PC-3 (cell line): Measurements from ENCODE around the gene SPEF1. TPM values are rescaled to one million over a fixed set of nuclear protein-coding genes. Genes with fewer than 3 reads are reported as not detected.
A peak's percentile ranks its signal among the peaks of the same experiment; 100 is the strongest.

Experiments
- ATAC-seq: fragments of 200-7000 bp; cut with Tn5 transposase; 2 replicates; pipeline ENCODE4 v1.9.1; 2020; ENCODE audit warnings: mild to moderate bottlenecking, moderate library complexity
- BruUV-seq: library from RNA; stranded (reverse); fragments of 400-500 nt; replicated peaks from 2 replicates; lab custom pipeline; 2021; lab: Mats Ljungman, UMichigan
- CTCF ChIA-PET: fragments of 300-600 bp; sonication (Branson Sonifier 250); formaldehyde crosslinking; loops from one replicate; lab custom pipeline; 2022; ENCODE audit warnings: antibody characterized with exemption; lab: Charles Lee
- POLR2A ChIA-PET: fragments of 300-600 bp; sonication (Branson Sonifier 250); formaldehyde crosslinking; loops from one replicate; lab custom pipeline; 2022; ENCODE audit warnings: antibody characterized with exemption; ENCODE audit not compliant: unreplicated experiment; lab: Charles Lee
- DNase-seq: peaks from one replicate; pipeline ENCODE4 v3.0.0-alpha.2; 2015
- H2AFZ ChIP-seq: fragments of 300-600 bp; sonication (generic); 2 replicates; pipeline ENCODE4 v1.6.0; 2016; ENCODE audit warnings: antibody characterized with exemption, low read length
- H3F3A ChIP-seq: fragments of 300-600 bp; sonication (generic); one replicate; pipeline ENCODE4 v1.6.0; 2017; ENCODE audit warnings: antibody characterized with exemption, low read length, control low read depth, mild to moderate bottlenecking; ENCODE audit not compliant: unreplicated experiment
- H3K27ac ChIP-seq: fragments of 300-600 bp; sonication (generic); 2 replicates; pipeline ENCODE4 v1.5.1; 2016; ENCODE audit warnings: mild to moderate bottlenecking, low read length
- H3K27me3 ChIP-seq: fragments of 300-600 bp; sonication (generic); 2 replicates; pipeline ENCODE4 v1.6.1; 2016; ENCODE audit warnings: low read length, mixed read lengths
- H3K36me3 ChIP-seq: fragments of 300-600 bp; sonication (generic); 2 replicates; pipeline ENCODE4 v1.6.1; 2016; ENCODE audit warnings: low read depth, mixed run types, low read length, mixed read lengths
- H3K4me1 ChIP-seq: fragments of 300-600 bp; sonication (generic); 2 replicates; pipeline ENCODE4 v1.5.1; 2016; ENCODE audit warnings: low read length; ENCODE audit not compliant: insufficient read depth
- H3K4me2 ChIP-seq: fragments of 300-600 bp; sonication (generic); 2 replicates; pipeline ENCODE4 v1.6.0; 2016; ENCODE audit warnings: low read length
- H3K4me3 ChIP-seq: fragments of 300-600 bp; sonication (generic); 2 replicates; pipeline ENCODE4 v1.5.1; 2016; ENCODE audit warnings: mild to moderate bottlenecking, low read length, mixed read lengths
- H3K79me2 ChIP-seq: fragments of 300-600 bp; sonication (generic); 2 replicates; pipeline ENCODE4 v1.6.1; 2017; ENCODE audit warnings: low read length, mixed read lengths
- H3K9ac ChIP-seq: fragments of 300-600 bp; sonication (generic); 2 replicates; pipeline ENCODE4 v1.6.0; 2016; ENCODE audit warnings: mild to moderate bottlenecking, low read length
- H3K9me2 ChIP-seq: fragments of 300-600 bp; sonication (generic); replicated peaks from 2 replicates; pipeline ENCODE4 v1.6.1; 2016; ENCODE audit warnings: mixed run types, low read length, mixed read lengths
- H3K9me3 ChIP-seq: fragments of 300-600 bp; sonication (generic); 2 replicates; pipeline ENCODE4 v1.6.1; 2016; ENCODE audit warnings: low read length, mixed read lengths
- H4K20me1 ChIP-seq: fragments of 300-600 bp; sonication (generic); 2 replicates; pipeline ENCODE4 v1.6.1; 2016; ENCODE audit warnings: low read length, mixed read lengths
- CTCF ChIP-seq: fragments of 300-600 bp; sonication (generic); conservative IDR thresholded peaks from 2 replicates; pipeline ENCODE4 v1.5.1; 2017; ENCODE audit warnings: antibody characterized with exemption, low read depth, mild to moderate bottlenecking, low read length
- EZH2 ChIP-seq: fragments of 300-600 bp; sonication (generic); IDR thresholded peaks from one replicate; pipeline ENCODE4 v1.6.1; 2017; ENCODE audit warnings: antibody characterized with exemption, mild to moderate bottlenecking, low read length; ENCODE audit not compliant: unreplicated experiment
- EZH2phosphoT487 ChIP-seq: fragments of 300-600 bp; sonication (generic); IDR thresholded peaks from 2 replicates; pipeline ENCODE4 v1.6.1; 2018; ENCODE audit warnings: mild to moderate bottlenecking, antibody characterized with exemption, low read length, borderline replicate concordance
- intact Hi-C: fragments of 100-400 bp; cut with micrococcal nuclease; formaldehyde crosslinking; loops from 2 replicates; pipeline ENCODE4 v1.9.0; 2023
- total RNA-seq: library from RNA; depleted of rRNA; stranded (reverse); fragments of >200 nt; gene quantifications from 2 replicates; pipeline ENCODE4 v1.2.3, GENCODE V29; 2014

Gene SPEF1
- total RNA-seq, 1 experiment from 2014 or later = 2.0 TPM

- TSS peak; percentile 23 for BruUV-seq
- H3K9me2 ChIP-seq = no peaks in the 10 kb centered on the region
- H3K9ac ChIP-seq = peak overlapping the region; percentile 93
- intact Hi-C loops = loop anchor here (5.0 kb wide), 2 partner anchors 46 to 91 kb away; no protein-coding TSS in a partner anchor
- H4K20me1 ChIP-seq = peaks cover 15% of the 10 kb centered on the region
- no peak for TF ChIP-seq EZH2
- peak; percentile 58 for TF ChIP-seq CTCF
- TF ChIP-seq EZH2phosphoT487 = no peak
- POLR2A ChIA-PET = interaction anchor here (0.5 to 1.3 kb wide), 5 partner anchors 10 to 1096 kb away, joined by 3 to 12 read pairs (median 4); partner anchors contain the start of gene SPEF1
- H2AFZ ChIP-seq = peak overlapping the region; percentile 64
- CTCF ChIA-PET = interaction anchor here (0.5 to 2.1 kb wide), 7 partner anchors 12 to 205 kb away, joined by 3 to 18 read pairs (median 4); partner anchors contain the start of gene SPEF1
- H3F3A ChIP-seq = no peaks in the 10 kb centered on the region
- peaks cover 40% of the 10 kb centered on the region for H3K79me2 ChIP-seq
- H3K36me3 ChIP-seq = peaks cover 4% of the 10 kb centered on the region; the same call in 1 of the 2 replicates
- H3K9me3 ChIP-seq = no peaks in the 10 kb centered on the region
- H3K4me2 ChIP-seq = peak overlapping the region; percentile 100
- H3K4me1 ChIP-seq = peaks cover 38% of the 10 kb centered on the region
- H3K27me3 ChIP-seq = no peaks in the 10 kb centered on the region
- H3K27ac ChIP-seq = peak overlapping the region; percentile 41
- peak overlapping the region; percentile 98 for H3K4me3 ChIP-seq
- DNase-seq (peak; percentile 76), ATAC-seq (peak; percentile 44)
Measured at GRCh38 chr20:3768342-3769130, 12.7 kb downstream of the SPEF1 start.

- peak within 1 kb of the TSS; percentile 41 for H3K27ac ChIP-seq
- H3K79me2 ChIP-seq = peaks cover 42% of the 10 kb centered on the region
- no peaks in the 10 kb centered on the region for H3F3A ChIP-seq
- ATAC-seq (peak; percentile 79), DNase-seq (peak; percentile 99)
- POLR2A ChIA-PET = interaction anchor here (0.5 to 1.3 kb wide), 7 partner anchors 9 to 1115 kb away, joined by 3 to 12 read pairs (median 4); partner anchors contain the start of genes CENPB, NOP56 and SPEF1
- peak within 1 kb of the TSS; percentile 100 for H3K4me2 ChIP-seq
- H3K9me2 ChIP-seq = no peaks in the 10 kb centered on the region
- BruUV-seq = TSS peak; percentile 94
- CTCF ChIA-PET = interaction anchor here (0.5 to 2.1 kb wide), 8 partner anchors 11 to 90 kb away, joined by 3 to 18 read pairs (median 4); partner anchors contain the start of genes CENPB and SPEF1
- H3K4me3 ChIP-seq = peak within 1 kb of the TSS; percentile 98
- H4K20me1 ChIP-seq = peaks cover 15% of the 10 kb centered on the region
- H3K27me3 ChIP-seq = no peaks in the 10 kb centered on the region
- intact Hi-C loops = loop anchor here (5.0 kb wide), 2 partner anchors 45 to 90 kb away; no protein-coding TSS in a partner anchor
- H3K4me1 ChIP-seq = peaks cover 38% of the 10 kb centered on the region
- no peak for TF ChIP-seq EZH2phosphoT487
- no peak for TF ChIP-seq EZH2
- no peak for TF ChIP-seq CTCF
- peaks cover 4% of the 10 kb centered on the region; the same call in 1 of the 2 replicates for H3K36me3 ChIP-seq
- no peaks in the 10 kb centered on the region for H3K9me3 ChIP-seq
- peak within 1 kb of the TSS; percentile 80 for H2AFZ ChIP-seq
- H3K9ac ChIP-seq = peak within 1 kb of the TSS; percentile 93
Measured at GRCh38 chr20:3767427-3768341, 13.6 kb downstream of the SPEF1 start, which contains the start of gene ADISSP. TSS of gene ADISSP (minus strand) at chr20:3767753. CDS start at chr20:3760100, 7,653 bp downstream.
